HepG2 (cell line): Measurements from ENCODE around the gene MIF. TPM values are rescaled to one million over a fixed set of nuclear protein-coding genes. Genes with fewer than 3 reads are reported as not detected.

Source experiments
- AGO1 ChIP-seq: fragments of 200-400 bp; formaldehyde crosslinking; IDR thresholded peaks from 2 replicates; pipeline ENCODE4 v1.6.1; 2017; ENCODE audit warnings: mild to moderate bottlenecking, low read depth, low read length, moderate library complexity; ENCODE audit not compliant: poor library complexity, severe bottlenecking
- CEBPG ChIP-seq: IDR thresholded peaks from 2 replicates; pipeline ENCODE4 v1.6.1; 2016
- FOXC1 ChIP-seq: sonication (generic); formaldehyde crosslinking; IDR thresholded peaks from 2 replicates; pipeline ENCODE4 v1.8.0; 2022; ENCODE audit warnings: mild to moderate bottlenecking, missing genetic modification reagents, borderline replicate concordance
- JUN ChIP-seq: sonication (generic); formaldehyde crosslinking; IDR thresholded peaks from 2 replicates; pipeline ENCODE4 v1.4.0; 2020; ENCODE audit warnings: mild to moderate bottlenecking, missing genetic modification reagents
- MAF1 ChIP-seq: sonication (generic); formaldehyde crosslinking; IDR thresholded peaks from 2 replicates; pipeline ENCODE4 v1.5.0; 2020; ENCODE audit warnings: missing genetic modification reagents, borderline replicate concordance
- MIER2 ChIP-seq: IDR thresholded peaks from 2 replicates; pipeline ENCODE4 v1.6.1; 2016; ENCODE audit warnings: missing biosample characterization, missing genetic modification reagents
- NCOR1 ChIP-seq: fragments of 200-600 bp; sonication (generic); IDR thresholded peaks from 2 replicates; pipeline ENCODE4 v1.7.0; 2017; ENCODE audit warnings: antibody characterized with exemption, low read length, borderline replicate concordance
- PAWR ChIP-seq: sonication (generic); formaldehyde crosslinking; IDR thresholded peaks from 2 replicates; pipeline ENCODE4 v1.4.0; 2020; ENCODE audit warnings: missing genetic modification reagents, mild to moderate bottlenecking, borderline replicate concordance
- RAD51 ChIP-seq: fragments of 450-650 bp; IDR thresholded peaks from 2 replicates; pipeline ENCODE4 v1.6.1; 2016; ENCODE audit warnings: borderline replicate concordance
- SIX1 ChIP-seq: sonication (generic); formaldehyde crosslinking; IDR thresholded peaks from 2 replicates; pipeline ENCODE4 v1.4.0; 2020; ENCODE audit warnings: missing genetic modification reagents, borderline replicate concordance
- SP1 ChIP-seq, 2 experiments: fragments of 450-650 bp in 1 of 2; sonication (generic) in 1 of 2; formaldehyde crosslinking in 1 of 2; IDR thresholded peaks; 2 replicates each; pipeline versions ENCODE4 v1.4.0 to v1.6.1; 2016 to 2020; ENCODE audit warnings: missing genetic modification reagents in 1 of 2
- ZBTB26 ChIP-seq: IDR thresholded peaks from 2 replicates; pipeline ENCODE4 v1.6.1; 2016; ENCODE audit warnings: missing compliant biosample characterization, missing genetic modification reagents, borderline replicate concordance
- ZFAT ChIP-seq: sonication (generic); formaldehyde crosslinking; conservative IDR thresholded peaks from 2 replicates; pipeline ENCODE4 v1.8.1; 2023; ENCODE audit warnings: missing genetic modification reagents, inconsistent platforms
- ZFP90 ChIP-seq: sonication (generic); formaldehyde crosslinking; IDR thresholded peaks from 2 replicates; pipeline ENCODE4 v1.8.0; 2022; ENCODE audit warnings: missing genetic modification reagents, mild to moderate bottlenecking, inconsistent platforms, borderline replicate concordance
- ZNF574 ChIP-seq: sonication (generic); formaldehyde crosslinking; IDR thresholded peaks from 2 replicates; pipeline ENCODE4 v1.4.0; 2020; ENCODE audit warnings: missing genetic modification reagents
- ZNF616 ChIP-seq: sonication (generic); formaldehyde crosslinking; IDR thresholded peaks from 2 replicates; pipeline ENCODE4 v1.5.0; 2020; ENCODE audit warnings: low read depth, mild to moderate bottlenecking, missing genetic modification reagents
- ZNF839 ChIP-seq: sonication (generic); formaldehyde crosslinking; IDR thresholded peaks from 2 replicates; pipeline ENCODE4 v1.4.0; 2020; ENCODE audit warnings: missing genetic modification reagents, mild to moderate bottlenecking, borderline replicate concordance
- polyA plus RNA-seq, 8 experiments: library from polyadenylated mRNA; depleted of rRNA in 3 of 8; stranded (reverse) in 7 of 8; unstranded in 1 of 8; fragments of >200 nt; fragmentation: Illumina TruSeq in 4 of 8; extraction: Trizol in 4 of 8; gene quantifications; 2 replicates each; pipeline versions ENCODE4 v1.2.1 to v1.2.3, GENCODE V29; 2011 to 2016; ENCODE audit warnings: low read depth in 4 of 8, missing spikeins in 1 of 8, mixed read lengths in 1 of 8; ENCODE audit not compliant: insufficient read depth in 1 of 8
- total RNA-seq, 5 experiments: library from RNA; depleted of rRNA; stranded (reverse); fragments of >200 nt; fragmentation: Illumina TruSeq; extraction: Trizol; gene quantifications; 2 replicates each; pipeline ENCODE4 v1.2.3, GENCODE V29; 2016; ENCODE audit warnings: low read depth in 1 of 5
- TF ChIP-seq, protein P1 (sequence below): sonication (generic); formaldehyde crosslinking; IDR thresholded peaks from 2 replicates; pipeline ENCODE4 v1.5.0; 2020; ENCODE audit warnings: mild to moderate bottlenecking, missing genetic modification reagents, borderline replicate concordance
- TF ChIP-seq, protein P2 (sequence below): IDR thresholded peaks from 2 replicates; pipeline ENCODE4 v1.6.1; 2016; ENCODE audit warnings: low read depth, borderline replicate concordance
- TF ChIP-seq, protein P3 (sequence below): sonication (generic); formaldehyde crosslinking; IDR thresholded peaks from 2 replicates; pipeline ENCODE4 v1.8.1; 2023; ENCODE audit warnings: mild to moderate bottlenecking, missing genetic modification reagents

MIF gene
- total and polyA plus RNA-seq, 2 of the 13 experiments (the other 11 are each of a cell fraction or from before 2014, with no cell fraction given), result 634 to 675 TPM

GRCh38 chr22:23913661-23914353 is 19.6 kb downstream of the MIF start (continued):
- TF ChIP-seq ZNF574 (peak; percentile 82), ZNF839 (CRISPR knock-in tag) (no peak; the same call in 1 of the 2 replicates), ZFAT (CRISPR knock-in tag) (no peak), JUN (no peak), SP1 (IDR thresholded peaks at IDR 0.05) (no peak), SP1 (CRISPR knock-in tag; IDR thresholded peaks at IDR 0.05) (peak; percentile 91), MIER2 (CRISPR knock-in tag) (no peak), FOXC1 (peak; percentile 94), MAF1 (CRISPR knock-in tag) (no peak), RAD51 (no peak), ZBTB26 (CRISPR knock-in tag) (peak; percentile 39; the same call in 1 of the 2 replicates), ZFP90 (CRISPR knock-in tag) (peak; percentile 49; the same call in 1 of the 2 replicates), AGO1 (peak; percentile 90), CEBPG (peak; percentile 26), SIX1 (CRISPR knock-in tag) (no peak), PAWR (CRISPR knock-in tag) (no peak), NCOR1 (peak; percentile 27; the same call in 1 of the 2 replicates), ZNF616 (CRISPR knock-in tag) (peak; percentile 50; the same call in 1 of the 2 replicates)
- TF ChIP-seq, protein P1, sequence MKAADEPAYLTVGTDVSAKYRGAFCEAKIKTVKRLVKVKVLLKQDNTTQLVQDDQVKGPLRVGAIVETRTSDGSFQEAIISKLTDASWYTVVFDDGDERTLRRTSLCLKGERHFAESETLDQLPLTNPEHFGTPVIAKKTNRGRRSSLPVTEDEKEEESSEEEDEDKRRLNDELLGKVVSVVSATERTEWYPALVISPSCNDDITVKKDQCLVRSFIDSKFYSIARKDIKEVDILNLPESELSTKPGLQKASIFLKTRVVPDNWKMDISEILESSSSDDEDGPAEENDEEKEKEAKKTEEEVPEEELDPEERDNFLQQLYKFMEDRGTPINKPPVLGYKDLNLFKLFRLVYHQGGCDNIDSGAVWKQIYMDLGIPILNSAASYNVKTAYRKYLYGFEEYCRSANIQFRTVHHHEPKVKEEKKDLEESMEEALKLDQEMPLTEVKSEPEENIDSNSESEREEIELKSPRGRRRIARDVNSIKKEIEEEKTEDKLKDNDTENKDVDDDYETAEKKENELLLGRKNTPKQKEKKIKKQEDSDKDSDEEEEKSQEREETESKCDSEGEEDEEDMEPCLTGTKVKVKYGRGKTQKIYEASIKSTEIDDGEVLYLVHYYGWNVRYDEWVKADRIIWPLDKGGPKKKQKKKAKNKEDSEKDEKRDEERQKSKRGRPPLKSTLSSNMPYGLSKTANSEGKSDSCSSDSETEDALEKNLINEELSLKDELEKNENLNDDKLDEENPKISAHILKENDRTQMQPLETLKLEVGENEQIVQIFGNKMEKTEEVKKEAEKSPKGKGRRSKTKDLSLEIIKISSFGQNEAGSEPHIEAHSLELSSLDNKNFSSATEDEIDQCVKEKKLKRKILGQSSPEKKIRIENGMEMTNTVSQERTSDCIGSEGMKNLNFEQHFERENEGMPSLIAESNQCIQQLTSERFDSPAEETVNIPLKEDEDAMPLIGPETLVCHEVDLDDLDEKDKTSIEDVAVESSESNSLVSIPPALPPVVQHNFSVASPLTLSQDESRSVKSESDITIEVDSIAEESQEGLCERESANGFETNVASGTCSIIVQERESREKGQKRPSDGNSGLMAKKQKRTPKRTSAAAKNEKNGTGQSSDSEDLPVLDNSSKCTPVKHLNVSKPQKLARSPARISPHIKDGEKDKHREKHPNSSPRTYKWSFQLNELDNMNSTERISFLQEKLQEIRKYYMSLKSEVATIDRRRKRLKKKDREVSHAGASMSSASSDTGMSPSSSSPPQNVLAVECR (CRISPR knock-in tag), result peak; percentile 92
- TF ChIP-seq, protein P2, sequence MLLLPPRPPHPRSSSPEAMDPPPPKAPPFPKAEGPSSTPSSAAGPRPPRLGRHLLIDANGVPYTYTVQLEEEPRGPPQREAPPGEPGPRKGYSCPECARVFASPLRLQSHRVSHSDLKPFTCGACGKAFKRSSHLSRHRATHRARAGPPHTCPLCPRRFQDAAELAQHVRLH (CRISPR knock-in tag), result no peak
- TF ChIP-seq, protein P3, sequence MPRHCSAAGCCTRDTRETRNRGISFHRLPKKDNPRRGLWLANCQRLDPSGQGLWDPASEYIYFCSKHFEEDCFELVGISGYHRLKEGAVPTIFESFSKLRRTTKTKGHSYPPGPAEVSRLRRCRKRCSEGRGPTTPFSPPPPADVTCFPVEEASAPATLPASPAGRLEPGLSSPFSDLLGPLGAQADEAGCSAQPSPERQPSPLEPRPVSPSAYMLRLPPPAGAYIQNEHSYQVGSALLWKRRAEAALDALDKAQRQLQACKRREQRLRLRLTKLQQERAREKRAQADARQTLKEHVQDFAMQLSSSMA (CRISPR knock-in tag), result 0 out of 2 replicates have a peak, but pooled peaks have one; percentile 62
